Colonic mucosa (tissue), 4 donors: ENCODE results near the gene CCL11. TPM values are rescaled to one million over a fixed set of nuclear protein-coding genes. Genes with fewer than 3 reads are reported as not detected.
A peak's percentile ranks its signal among the peaks of the same experiment; 100 is the strongest.

Experiments
- DNase-seq: peaks from one replicate; pipeline ENCODE4 v3.0.0-alpha.2; 2020
- H3K27ac ChIP-seq: fragments of 200-600 bp; one replicate; pipeline ENCODE4 v1.8.0; 2021
- H3K27me3 ChIP-seq: fragments of 200-600 bp; one replicate; pipeline ENCODE4 v1.8.0; 2021
- H3K36me3 ChIP-seq: fragments of 200-600 bp; one replicate; pipeline ENCODE4 v1.8.0; 2021
- H3K4me1 ChIP-seq: fragments of 200-600 bp; one replicate; pipeline ENCODE4 v1.8.0; 2021; ENCODE audit warnings: mild to moderate bottlenecking
- H3K4me3 ChIP-seq: fragments of 200-600 bp; one replicate; pipeline ENCODE4 v1.8.0; 2021
- H3K9ac ChIP-seq, 2 donors: one replicate each; pipeline ENCODE4 v1.7.0; 2013; ENCODE audit warnings: control low read depth in 2 of 2, low read depth in 2 of 2, low read length in 2 of 2
- H3K9me3 ChIP-seq: fragments of 200-600 bp; one replicate; pipeline ENCODE4 v1.8.0; 2021
- CTCF ChIP-seq: fragments of 200-600 bp; IDR thresholded peaks from one replicate; pipeline ENCODE4 v1.8.0; 2022; ENCODE audit warnings: antibody characterized with exemption, mild to moderate bottlenecking
- intact Hi-C: fragments of 100-400 bp; cut with DNase I; formaldehyde crosslinking; loops from one replicate; pipeline ENCODE4 v1.14.1; 2022
- total RNA-seq, 2 donors: library from RNA; stranded (reverse); fragmentation: NEBNext Ultra II Directional in 1 of 2; extraction: Animal tissue kit (Norgen Biotek cat#: 25700) in 1 of 2; gene quantifications; one replicate each; pipeline ENCODE4 v1.2.1, GENCODE V29; 2021
- donor health status: healthy.
- donor health status: DM: no; HTN: no; CAD: no.
- donor health status: DM: no; HTN: no; CAD: no.

Gene CCL11
- total RNA-seq, 2 donors from 2014 or later = 0.25 to 10.9 TPM

- no peaks in the 10 kb centered on the region for H3K9me3 ChIP-seq
- peak overlapping the region in 1 of 2 donors; percentile 7 for H3K9ac ChIP-seq
- H3K27me3 ChIP-seq = no peaks in the 10 kb centered on the region
- intact Hi-C loops = no loop called here
- no peaks in the 10 kb centered on the region for H3K4me1 ChIP-seq
- peak overlapping the region; percentile 68 for H3K27ac ChIP-seq
- no peaks in the 10 kb centered on the region for H3K36me3 ChIP-seq
- no peak for TF ChIP-seq CTCF
- DNase-seq = no peak
- no peak overlapping the region for H3K4me3 ChIP-seq
These were observed 32.4 kb upstream of the CCL11 start for GRCh38 chr17:34253139-34253525.

- Histone ChIP-seq H3K36me3 (no peaks in the 10 kb centered on the region), H3K9ac (peak overlapping the region in 1 of 2 donors; percentile 35), H3K27ac (peak overlapping the region; percentile 68), H3K4me3 (no peak overlapping the region), H3K27me3 (no peaks in the 10 kb centered on the region), H3K4me1 (no peaks in the 10 kb centered on the region), H3K9me3 (no peaks in the 10 kb centered on the region)
- no peak for DNase-seq
- intact Hi-C loops = no loop called here
- no peak for TF ChIP-seq CTCF
These were observed 31.4 kb upstream of the CCL11 start for GRCh38 chr17:34254146-34254545.

- Histone ChIP-seq H3K4me3 (peak within 1 kb of the TSS; percentile 29), H3K9me3 (no peaks in the 10 kb centered on the region), H3K9ac (peak within 1 kb of the TSS; percentile 27 to 48), H3K36me3 (no peaks in the 10 kb centered on the region), H3K4me1 (no peaks in the 10 kb centered on the region), H3K27me3 (no peaks in the 10 kb centered on the region), H3K27ac (peak within 1 kb of the TSS; percentile 68)
- intact Hi-C loops = no loop called here
- DNase-seq = peak; percentile 65
- TF ChIP-seq CTCF = no peak
These were observed 30.7 kb upstream of the CCL11 start, which contains the start of gene CCL2 for GRCh38 chr17:34254651-34255380. CCL2 (plus strand) TSS chr17:34255285; CDS start chr17:34255350, 65 bp downstream.

- H3K9me3 ChIP-seq = no peaks in the 10 kb centered on the region
- H3K36me3 ChIP-seq = no peaks in the 10 kb centered on the region
- no peaks in the 10 kb centered on the region for H3K4me1 ChIP-seq
- H3K9ac ChIP-seq = peak overlapping the region in 1 of 2 donors; percentile 48
- TF ChIP-seq CTCF = no peak
- H3K27ac ChIP-seq = peak overlapping the region; percentile 68
- intact Hi-C loops = no loop called here
- H3K4me3 ChIP-seq = peak overlapping the region; percentile 29
- no peak for DNase-seq
- H3K27me3 ChIP-seq = no peaks in the 10 kb centered on the region
These were observed 30.2 kb upstream of the CCL11 start for GRCh38 chr17:34255381-34255732.

GRCh38 chr17:34255841-34256240 is 29.7 kb upstream of the CCL11 start:
- Histone ChIP-seq H3K27me3 (no peaks in the 10 kb centered on the region), H3K9ac (peak overlapping the region; percentile 27 to 48), H3K9me3 (no peaks in the 10 kb centered on the region), H3K36me3 (no peaks in the 10 kb centered on the region), H3K4me3 (peak overlapping the region; percentile 29), H3K4me1 (no peaks in the 10 kb centered on the region), H3K27ac (peak overlapping the region; percentile 68)
- TF ChIP-seq CTCF = no peak
- intact Hi-C loops = no loop called here
- DNase-seq = no peak
